WERI-Rb-1 (cell line): ENCODE data around the gene SGCA.
A peak's percentile ranks its signal among the peaks of the same experiment; 100 is the strongest.

ENCODE experiments used
- DNase-seq: peaks from one replicate; pipeline ENCODE4 v3.0.0-alpha.2; 2020
- H3K27ac ChIP-seq: fragments of 250-450 bp; sonication (Bioruptor Pico); 2 replicates; pipeline ENCODE4 v1.5.1; 2020; ENCODE audit warnings: mild to moderate bottlenecking, moderate library complexity
- H3K27me3 ChIP-seq: fragments of 250-450 bp; sonication (Bioruptor Pico); 2 replicates; pipeline ENCODE4 v1.5.1; 2021; ENCODE audit warnings: mild to moderate bottlenecking, low read depth, moderate library complexity; ENCODE audit not compliant: insufficient read depth, severe bottlenecking
- H3K36me3 ChIP-seq: fragments of 250-450 bp; sonication (Bioruptor Pico); 2 replicates; pipeline ENCODE4 v1.5.1; 2020; ENCODE audit warnings: mild to moderate bottlenecking, moderate library complexity
- H3K4me3 ChIP-seq: 2 replicates; pipeline ENCODE4 v1.5.1; 2011; ENCODE audit warnings: low read depth, mild to moderate bottlenecking, control low read depth, low read length
- H3K9me3 ChIP-seq: fragments of 250-450 bp; sonication (Bioruptor Pico); 2 replicates; pipeline ENCODE4 v1.5.1; 2021; ENCODE audit warnings: mild to moderate bottlenecking, moderate library complexity; ENCODE audit not compliant: severe bottlenecking
- CTCF ChIP-seq: IDR thresholded peaks from 2 replicates; pipeline ENCODE4 v1.5.1; 2011; ENCODE audit warnings: low read depth, mild to moderate bottlenecking, control low read depth, inconsistent platforms, low read length

Gene SGCA

GRCh38 chr17:50166518-50167181, 845 bp downstream of the SGCA start:
- H3K9me3 ChIP-seq: no peaks in the 10 kb centered on the region
- no peaks in the 10 kb centered on the region for H3K36me3 ChIP-seq
- no peaks in the 10 kb centered on the region for H3K27me3 ChIP-seq
- H3K4me3 ChIP-seq: no peak overlapping the region
- no peak overlapping the region for H3K27ac ChIP-seq
- DNase-seq: no peak
- TF ChIP-seq CTCF: no peak

- no peak for TF ChIP-seq CTCF
- Histone ChIP-seq H3K27ac (no peak overlapping the region), H3K4me3 (no peak overlapping the region), H3K27me3 (no peaks in the 10 kb centered on the region), H3K36me3 (no peaks in the 10 kb centered on the region), H3K9me3 (no peaks in the 10 kb centered on the region)
- no peak for DNase-seq
Observed at GRCh38 chr17:50167371-50167770, 1.6 kb downstream of the SGCA start.

- Histone ChIP-seq H3K27ac (no peak overlapping the region), H3K27me3 (no peaks in the 10 kb centered on the region), H3K36me3 (no peaks in the 10 kb centered on the region), H3K9me3 (no peaks in the 10 kb centered on the region), H3K4me3 (no peak overlapping the region)
- TF ChIP-seq CTCF: no peak
- DNase-seq: no peak
Observed at GRCh38 chr17:50168319-50168718, 2.5 kb downstream of the SGCA start.

- Histone ChIP-seq H3K27me3 (no peaks in the 10 kb centered on the region), H3K9me3 (no peaks in the 10 kb centered on the region), H3K36me3 (no peaks in the 10 kb centered on the region), H3K4me3 (no peak overlapping the region), H3K27ac (no peak overlapping the region)
- TF ChIP-seq CTCF: peak; percentile 92
- peak; percentile 83 for DNase-seq
Observed at GRCh38 chr17:50169121-50169764, 3.4 kb downstream of the SGCA start.

GRCh38 chr17:50169881-50170459, 4.2 kb downstream of the SGCA start:
- TF ChIP-seq CTCF: no peak
- Histone ChIP-seq H3K27me3 (no peaks in the 10 kb centered on the region), H3K36me3 (no peaks in the 10 kb centered on the region), H3K27ac (no peak overlapping the region), H3K9me3 (no peaks in the 10 kb centered on the region), H3K4me3 (no peak overlapping the region)
- no peak for DNase-seq
